Vagina (tissue), 2 donors: ENCODE measurements around the gene WT1. TPM values are rescaled to one million over a fixed set of nuclear protein-coding genes. Genes with fewer than 3 reads are reported as not detected.

Source experiments
- DNase-seq, 2 donors: peaks; one replicate each; pipeline ENCODE4 v3.0.0-alpha.2; 2017; ENCODE audit errors: extremely low spot score in 2 of 2
- H3K27ac ChIP-seq: fragments of 200-600 bp; sonication (generic); one replicate; pipeline ENCODE4 v1.5.1; 2019
- H3K27me3 ChIP-seq: fragments of 200-600 bp; sonication (generic); one replicate; pipeline ENCODE4 v1.5.1; 2019
- H3K36me3 ChIP-seq, 2 donors: fragments of 200-600 bp; sonication (generic); one replicate each; pipeline ENCODE4 v1.5.1; 2017 to 2019
- H3K4me1 ChIP-seq: fragments of 200-600 bp; sonication (generic); one replicate; pipeline ENCODE4 v1.5.1; 2019
- H3K4me3 ChIP-seq, 2 donors: fragments of 200-600 bp; sonication (generic); 1 replicate in 1 of 2; 2 replicates in 1 of 2; pipeline ENCODE4 v1.5.1; 2016 to 2019
- H3K9me3 ChIP-seq: fragments of 200-600 bp; sonication (generic); one replicate; pipeline ENCODE4 v1.5.1; 2019
- POLR2A ChIP-seq, 2 donors: fragments of 450-650 bp; IDR thresholded peaks; one replicate each; pipeline ENCODE4 v1.6.1; 2017; ENCODE audit warnings: antibody characterized with exemption in 2 of 2, mild to moderate bottlenecking in 2 of 2, moderate library complexity in 2 of 2
- POLR2AphosphoS5 ChIP-seq, 2 donors: sonication (generic); formaldehyde crosslinking; IDR thresholded peaks; one replicate each; pipeline ENCODE4 v1.9.0; 2017; ENCODE audit warnings: antibody characterized with exemption in 2 of 2, mild to moderate bottlenecking in 2 of 2, low read depth in 1 of 2; ENCODE audit not compliant: insufficient read depth in 1 of 2
- intact Hi-C: fragments of 100-400 bp; cut with DNase I; formaldehyde crosslinking; loops from one replicate; pipeline ENCODE4 v1.15.1; 2023
- total RNA-seq: library from RNA; depleted of rRNA; stranded (reverse); fragments of >200 nt; gene quantifications from one replicate; pipeline ENCODE4 v1.2.3, GENCODE V29; 2016
- TF ChIP-seq, protein P1 (sequence below), 3 experiments: fragments of 450-650 bp in 2 of 3; fragments of 200-600 bp in 1 of 3; sonication (generic) in 1 of 3; IDR thresholded peaks; one replicate each; pipeline ENCODE4 v1.5.1; 2017 to 2019; ENCODE audit warnings: antibody characterized with exemption in 3 of 3, mild to moderate bottlenecking in 2 of 3, moderate library complexity in 2 of 3

WT1 gene
- total RNA-seq, 1 donor from 2014 or later: 32.7 TPM

- DNase-seq: no peak
- Histone ChIP-seq H3K36me3 (no peaks in the 10 kb centered on the region), H3K9me3 (no peaks in the 10 kb centered on the region), H3K27ac (no peak overlapping the region), H3K4me3 (no peak overlapping the region), H3K27me3 (no peaks in the 10 kb centered on the region), H3K4me1 (no peaks in the 10 kb centered on the region)
- intact Hi-C loops: no loop called here
- TF ChIP-seq, protein P1, sequence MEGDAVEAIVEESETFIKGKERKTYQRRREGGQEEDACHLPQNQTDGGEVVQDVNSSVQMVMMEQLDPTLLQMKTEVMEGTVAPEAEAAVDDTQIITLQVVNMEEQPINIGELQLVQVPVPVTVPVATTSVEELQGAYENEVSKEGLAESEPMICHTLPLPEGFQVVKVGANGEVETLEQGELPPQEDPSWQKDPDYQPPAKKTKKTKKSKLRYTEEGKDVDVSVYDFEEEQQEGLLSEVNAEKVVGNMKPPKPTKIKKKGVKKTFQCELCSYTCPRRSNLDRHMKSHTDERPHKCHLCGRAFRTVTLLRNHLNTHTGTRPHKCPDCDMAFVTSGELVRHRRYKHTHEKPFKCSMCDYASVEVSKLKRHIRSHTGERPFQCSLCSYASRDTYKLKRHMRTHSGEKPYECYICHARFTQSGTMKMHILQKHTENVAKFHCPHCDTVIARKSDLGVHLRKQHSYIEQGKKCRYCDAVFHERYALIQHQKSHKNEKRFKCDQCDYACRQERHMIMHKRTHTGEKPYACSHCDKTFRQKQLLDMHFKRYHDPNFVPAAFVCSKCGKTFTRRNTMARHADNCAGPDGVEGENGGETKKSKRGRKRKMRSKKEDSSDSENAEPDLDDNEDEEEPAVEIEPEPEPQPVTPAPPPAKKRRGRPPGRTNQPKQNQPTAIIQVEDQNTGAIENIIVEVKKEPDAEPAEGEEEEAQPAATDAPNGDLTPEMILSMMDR (IDR thresholded peaks at IDR 0.05): no peak
- no peak for TF ChIP-seq POLR2A (IDR thresholded peaks at IDR 0.05)
- no peak for TF ChIP-seq POLR2AphosphoS5 (IDR thresholded peaks at IDR 0.05; ENCODE audit: insufficient read depth in 1 of 2, low read depth in 1 of 2)
Observed at GRCh38 chr11:32469791-32470190, 34.5 kb upstream of the WT1 start.

- intact Hi-C loops: no loop called here
- Histone ChIP-seq H3K9me3 (no peaks in the 10 kb centered on the region), H3K27me3 (no peaks in the 10 kb centered on the region), H3K36me3 (no peaks in the 10 kb centered on the region), H3K4me1 (no peaks in the 10 kb centered on the region), H3K4me3 (no peak overlapping the region), H3K27ac (no peak overlapping the region)
- TF ChIP-seq, protein P1 (IDR thresholded peaks at IDR 0.05): no peak
- TF ChIP-seq POLR2AphosphoS5 (IDR thresholded peaks at IDR 0.05; ENCODE audit: insufficient read depth in 1 of 2, low read depth in 1 of 2) (no peak), POLR2A (IDR thresholded peaks at IDR 0.05) (no peak)
- DNase-seq: no peak
Observed at GRCh38 chr11:32466279-32466915, 31.1 kb upstream of the WT1 start.

DNA sequence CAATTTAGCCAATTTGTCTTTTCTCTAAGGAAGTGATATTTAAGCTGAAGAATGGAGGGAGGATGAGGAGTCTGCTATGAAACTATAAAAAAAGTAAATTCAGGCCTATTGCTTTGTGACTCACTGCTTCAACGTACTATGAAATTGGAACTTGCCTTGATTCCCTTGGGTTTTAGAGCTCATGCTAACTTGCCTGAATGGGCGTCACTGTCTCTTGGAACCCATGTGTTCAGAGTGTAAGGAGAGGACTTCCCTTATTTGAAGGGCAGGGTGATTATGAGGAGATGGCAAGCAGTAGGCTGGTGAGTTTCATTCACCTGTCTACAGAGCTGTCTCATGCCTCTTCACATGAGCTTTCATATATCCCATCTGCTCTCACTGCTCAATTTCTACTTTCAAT lies 28.7 kb upstream of the WT1 start:
- DNase-seq: no peak
- Histone ChIP-seq H3K27me3 (no peaks in the 10 kb centered on the region), H3K4me3 (no peak overlapping the region), H3K27ac (no peak overlapping the region), H3K9me3 (no peaks in the 10 kb centered on the region), H3K4me1 (no peaks in the 10 kb centered on the region), H3K36me3 (no peaks in the 10 kb centered on the region)
- TF ChIP-seq POLR2A (IDR thresholded peaks at IDR 0.05) (no peak), POLR2AphosphoS5 (IDR thresholded peaks at IDR 0.05; ENCODE audit: insufficient read depth in 1 of 2, low read depth in 1 of 2) (no peak)
- TF ChIP-seq, protein P1 (IDR thresholded peaks at IDR 0.05): no peak
- intact Hi-C loops: no loop called here

DNA sequence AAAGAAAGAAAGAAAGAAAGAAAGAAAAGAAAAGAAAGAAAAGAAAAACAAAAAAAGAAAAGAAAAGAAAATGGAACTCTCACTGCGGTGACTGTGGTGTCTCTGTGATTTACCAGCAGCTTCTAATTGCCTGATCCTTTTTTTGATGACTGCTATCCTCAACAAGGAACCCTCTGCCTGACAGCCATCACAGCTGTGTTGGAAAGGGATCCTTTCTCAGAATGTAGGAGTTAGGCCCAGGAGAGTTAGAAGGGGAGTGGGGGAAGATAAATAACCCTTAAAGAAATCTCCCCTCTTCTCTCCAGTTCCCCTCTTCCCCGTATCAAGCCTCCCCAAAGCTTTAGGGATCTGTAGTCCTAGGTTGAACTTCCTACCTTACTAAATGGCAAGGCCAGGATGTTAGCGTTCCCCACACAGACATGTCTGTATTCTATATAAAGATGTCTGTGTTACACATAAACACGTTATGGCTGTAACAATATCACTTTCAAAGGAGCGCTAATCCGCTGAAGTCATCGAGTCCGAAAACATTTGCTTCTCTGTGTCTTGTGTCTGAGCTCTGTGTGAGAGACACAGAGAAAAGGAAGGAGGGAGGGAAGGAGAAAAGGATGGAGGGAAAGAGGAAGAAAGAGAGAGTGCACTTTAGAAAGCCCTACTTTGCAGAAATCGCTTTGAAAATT lies 26.8 kb upstream of the WT1 start:
- TF ChIP-seq, protein P1 (IDR thresholded peaks at IDR 0.05): no peak
- no peak for TF ChIP-seq POLR2AphosphoS5 (IDR thresholded peaks at IDR 0.05; ENCODE audit: insufficient read depth in 1 of 2, low read depth in 1 of 2)
- TF ChIP-seq POLR2A (IDR thresholded peaks at IDR 0.05): no peak
- H3K27ac ChIP-seq: no peak overlapping the region

DNA sequence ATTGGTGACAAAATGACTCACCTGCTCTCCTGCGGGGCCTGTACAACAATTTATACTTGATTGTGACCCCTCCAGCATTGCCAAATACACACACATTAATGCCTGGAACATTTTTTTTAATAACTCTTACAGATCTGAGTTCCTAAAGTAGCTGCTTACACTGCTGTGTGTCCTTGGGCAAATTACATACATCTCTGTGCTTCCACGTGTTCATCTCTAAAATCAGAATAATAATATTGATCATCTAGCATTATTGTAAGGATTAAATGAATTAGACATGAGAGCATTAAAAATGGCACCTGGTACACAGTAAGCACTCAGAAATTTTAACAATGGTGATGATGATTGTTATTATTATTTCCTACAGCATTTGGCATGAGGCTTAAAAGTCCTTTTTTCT lies 21.5 kb upstream of the WT1 start:
- Histone ChIP-seq H3K27ac (no peak overlapping the region), H3K4me1 (no peaks in the 10 kb centered on the region), H3K4me3 (no peak overlapping the region), H3K36me3 (no peaks in the 10 kb centered on the region), H3K9me3 (no peaks in the 10 kb centered on the region), H3K27me3 (no peaks in the 10 kb centered on the region)
- intact Hi-C loops: no loop called here
- no peak for DNase-seq
- no peak for TF ChIP-seq POLR2A (IDR thresholded peaks at IDR 0.05)
- no peak for TF ChIP-seq POLR2AphosphoS5 (IDR thresholded peaks at IDR 0.05; ENCODE audit: insufficient read depth in 1 of 2, low read depth in 1 of 2)
- TF ChIP-seq, protein P1 (IDR thresholded peaks at IDR 0.05): no peak

More for the DNA sequence above, 26.8 kb upstream of the WT1 start:
- intact Hi-C loops: no loop called here
- H3K27me3 ChIP-seq: no peaks in the 10 kb centered on the region
- no peaks in the 10 kb centered on the region for H3K36me3 ChIP-seq
- no peaks in the 10 kb centered on the region for H3K9me3 ChIP-seq
- no peak overlapping the region for H3K4me3 ChIP-seq
- no peak for DNase-seq
- H3K4me1 ChIP-seq: no peaks in the 10 kb centered on the region
